Tibial nerve (tissue), 4 donors: ENCODE data around the gene GDPD5. TPM values are rescaled to one million over a fixed set of nuclear protein-coding genes. Genes with fewer than 3 reads are reported as not detected.
A peak's percentile ranks its signal among the peaks of the same experiment; 100 is the strongest.

ENCODE experiments used
- DNase-seq, 2 donors: peaks; one replicate each; pipeline ENCODE4 v3.0.0-alpha.2; 2019; ENCODE audit warnings: low spot score in 2 of 2
- H3K27ac ChIP-seq, 4 donors: fragments of 200-600 bp; sonication (generic) in 3 of 4; one replicate each; pipeline ENCODE4 v1.5.1; 2017 to 2019; ENCODE audit warnings: mild to moderate bottlenecking in 1 of 4
- H3K27me3 ChIP-seq, 2 donors: fragments of 200-600 bp; sonication (generic) in 1 of 2; one replicate each; pipeline versions ENCODE4 v1.5.1 to v1.6.0; 2017 to 2019
- H3K36me3 ChIP-seq, 3 donors: fragments of 200-600 bp; sonication (generic); one replicate each; pipeline ENCODE4 v1.5.1; 2018 to 2019
- H3K4me1 ChIP-seq, 4 donors: fragments of 200-600 bp; sonication (generic) in 3 of 4; one replicate each; pipeline ENCODE4 v1.5.1; 2017 to 2019
- H3K4me3 ChIP-seq, 4 donors: fragments of 200-600 bp; sonication (generic) in 3 of 4; one replicate each; pipeline ENCODE4 v1.5.1; 2017 to 2019; ENCODE audit warnings: mild to moderate bottlenecking in 1 of 4, moderate library complexity in 1 of 4
- H3K9me3 ChIP-seq, 4 donors: fragments of 200-600 bp; sonication (generic) in 3 of 4; one replicate each; pipeline ENCODE4 v1.5.1; 2017 to 2019
- EP300 ChIP-seq, 2 donors: sonication (generic); formaldehyde crosslinking; IDR thresholded peaks; one replicate each; pipeline ENCODE4 v1.6.1; 2017; ENCODE audit warnings: antibody characterized with exemption in 2 of 2, mild to moderate bottlenecking in 1 of 2
- POLR2A ChIP-seq, 2 donors: fragments of 450-650 bp; IDR thresholded peaks; one replicate each; pipeline ENCODE4 v1.6.1; 2017; ENCODE audit warnings: antibody characterized with exemption in 2 of 2, mild to moderate bottlenecking in 2 of 2, moderate library complexity in 2 of 2
- WGBS, 2 donors: methylation state at CpG; one replicate each; pipeline ENCODE4 v1.1.5; 2018; 5-methylcytosine and 5-hydroxymethylcytosine counted together
- total RNA-seq, 4 donors: library from RNA; depleted of rRNA; stranded (reverse); fragments of >200 nt; gene quantifications; one replicate each; pipeline ENCODE4 v1.1.0, GENCODE V29; 2016
- TF ChIP-seq, protein P1 (sequence below), 5 experiments: fragments of 200-600 bp in 3 of 5; fragments of 450-650 bp in 2 of 5; sonication (generic) in 3 of 5; IDR thresholded peaks; one replicate each; pipeline ENCODE4 v1.5.1; 2016 to 2019; ENCODE audit warnings: antibody characterized with exemption in 5 of 5, mild to moderate bottlenecking in 3 of 5, moderate library complexity in 2 of 5

The GDPD5 gene
- total RNA-seq, 4 donors from 2014 or later, result 92.2 to 122 (median 101) TPM

DNA sequence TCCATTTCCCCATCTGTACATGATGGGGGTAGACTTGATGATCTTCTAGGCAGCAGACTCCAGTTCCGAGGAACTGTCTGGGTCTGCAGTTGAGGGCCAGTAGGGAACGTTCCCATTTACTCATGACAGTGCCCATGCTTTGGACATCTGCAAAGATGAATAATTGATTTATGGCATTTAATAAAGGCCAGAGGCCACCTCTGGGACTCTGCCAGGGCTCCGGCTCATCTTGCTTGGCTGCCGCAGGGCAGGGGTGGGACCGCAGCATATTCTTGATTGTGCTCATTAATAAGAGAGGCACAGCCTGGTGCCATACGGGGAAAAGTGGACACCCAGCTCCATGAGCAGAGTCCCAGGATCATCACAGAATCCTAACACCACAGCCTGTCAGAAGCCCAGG, 64.6 kb downstream of the GDPD5 start:
- H3K4me3 ChIP-seq, result no peak overlapping the region
- H3K36me3 ChIP-seq, result peaks cover 0 to 16% (median 0%) of the 10 kb centered on the region in 3 donors
- H3K27ac ChIP-seq, result no peak overlapping the region
- DNase-seq, result no peak
- no peaks in the 10 kb centered on the region for H3K27me3 ChIP-seq
- WGBS, 2 donors, result 62 to 81% methylated on average over 6 of the region's 6 CpGs
- H3K4me1 ChIP-seq, result peaks cover 0 to 30% (median 0%) of the 10 kb centered on the region in 4 donors
- no peaks in the 10 kb centered on the region for H3K9me3 ChIP-seq
- TF ChIP-seq, protein P1, sequence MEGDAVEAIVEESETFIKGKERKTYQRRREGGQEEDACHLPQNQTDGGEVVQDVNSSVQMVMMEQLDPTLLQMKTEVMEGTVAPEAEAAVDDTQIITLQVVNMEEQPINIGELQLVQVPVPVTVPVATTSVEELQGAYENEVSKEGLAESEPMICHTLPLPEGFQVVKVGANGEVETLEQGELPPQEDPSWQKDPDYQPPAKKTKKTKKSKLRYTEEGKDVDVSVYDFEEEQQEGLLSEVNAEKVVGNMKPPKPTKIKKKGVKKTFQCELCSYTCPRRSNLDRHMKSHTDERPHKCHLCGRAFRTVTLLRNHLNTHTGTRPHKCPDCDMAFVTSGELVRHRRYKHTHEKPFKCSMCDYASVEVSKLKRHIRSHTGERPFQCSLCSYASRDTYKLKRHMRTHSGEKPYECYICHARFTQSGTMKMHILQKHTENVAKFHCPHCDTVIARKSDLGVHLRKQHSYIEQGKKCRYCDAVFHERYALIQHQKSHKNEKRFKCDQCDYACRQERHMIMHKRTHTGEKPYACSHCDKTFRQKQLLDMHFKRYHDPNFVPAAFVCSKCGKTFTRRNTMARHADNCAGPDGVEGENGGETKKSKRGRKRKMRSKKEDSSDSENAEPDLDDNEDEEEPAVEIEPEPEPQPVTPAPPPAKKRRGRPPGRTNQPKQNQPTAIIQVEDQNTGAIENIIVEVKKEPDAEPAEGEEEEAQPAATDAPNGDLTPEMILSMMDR (IDR thresholded peaks at IDR 0.05), result no peak
- TF ChIP-seq POLR2A (IDR thresholded peaks at IDR 0.05), result no peak
- TF ChIP-seq EP300 (IDR thresholded peaks at IDR 0.05), result no peak

DNA sequence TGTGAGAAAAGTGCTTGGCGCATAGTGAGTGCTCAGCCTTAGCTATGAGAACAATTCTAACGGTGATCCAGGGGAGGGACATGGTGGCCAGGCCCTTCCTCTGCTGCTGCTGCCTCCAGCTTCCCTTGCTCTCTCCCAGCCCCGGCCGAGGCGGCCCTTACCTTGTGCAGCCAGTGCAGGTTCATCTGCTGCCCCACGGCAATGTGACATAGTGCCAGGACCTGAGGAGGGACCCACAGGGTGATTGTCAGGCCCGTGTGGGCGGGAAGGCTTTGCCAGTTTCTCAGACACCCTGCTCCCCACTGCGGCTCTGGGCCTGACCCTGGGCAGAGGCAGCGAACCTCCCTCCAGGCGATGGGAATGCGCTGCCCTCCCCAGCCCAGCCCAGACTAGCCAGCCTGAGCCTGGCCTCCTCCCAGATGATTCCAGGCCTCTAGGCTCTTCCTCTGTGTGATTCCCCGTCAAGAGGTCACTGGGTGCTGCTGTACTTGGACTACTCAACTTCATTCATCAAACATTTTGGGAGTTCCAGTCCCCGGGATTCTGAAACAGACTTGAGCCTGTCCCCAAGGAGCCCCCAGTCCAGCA, 69.1 kb downstream of the GDPD5 start:
- Histone ChIP-seq H3K27ac (peak overlapping the region in 2 of 4 donors; percentile 39 to 48), H3K36me3 (peaks cover 0 to 7% (median 0%) of the 10 kb centered on the region in 3 donors), H3K4me3 (no peak overlapping the region), H3K9me3 (no peaks in the 10 kb centered on the region), H3K4me1 (peaks cover 0 to 48% (median 10%) of the 10 kb centered on the region in 4 donors), H3K27me3 (no peaks in the 10 kb centered on the region)
- 48 to 58% methylated on average over 10 to 14 of the region's 14 CpGs for WGBS, 2 donors
- no peak for DNase-seq
- TF ChIP-seq POLR2A (IDR thresholded peaks at IDR 0.05) (no peak), EP300 (IDR thresholded peaks at IDR 0.05) (no peak)
- TF ChIP-seq, protein P1 (IDR thresholded peaks at IDR 0.05), result no peak

DNA sequence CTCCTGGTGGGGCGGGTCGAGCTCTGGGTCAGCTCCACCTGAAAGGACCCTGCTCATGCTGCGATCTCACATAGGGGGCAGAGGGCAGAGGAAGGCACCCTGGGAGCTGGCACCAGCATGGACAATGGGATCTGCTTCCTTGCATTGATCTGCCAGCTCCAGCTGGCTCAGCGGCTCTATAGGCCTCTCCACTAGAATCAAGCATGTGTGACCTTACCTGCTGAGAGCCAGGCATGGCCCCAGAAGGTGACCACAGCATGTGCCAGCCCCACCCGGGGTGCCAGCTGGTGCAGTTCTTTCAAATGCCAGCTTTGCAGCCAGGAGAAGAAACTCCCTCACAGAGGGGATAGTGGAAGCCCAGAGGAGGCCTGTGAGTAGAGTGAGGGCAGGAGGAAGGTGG, 70.8 kb downstream of the GDPD5 start:
- Histone ChIP-seq H3K4me3 (no peak overlapping the region), H3K27me3 (no peaks in the 10 kb centered on the region), H3K9me3 (no peaks in the 10 kb centered on the region), H3K4me1 (peaks cover 0 to 40% (median 10%) of the 10 kb centered on the region in 4 donors), H3K27ac (peak overlapping the region in 2 of 4 donors; percentile 48 to 52), H3K36me3 (no peaks in the 10 kb centered on the region)
- TF ChIP-seq, protein P1 (IDR thresholded peaks at IDR 0.05), result no peak
- no peak for TF ChIP-seq EP300 (IDR thresholded peaks at IDR 0.05)
- TF ChIP-seq POLR2A (IDR thresholded peaks at IDR 0.05), result no peak
- 65 to 73% methylated on average over 5 of the region's 5 CpGs for WGBS, 2 donors
- no peak for DNase-seq

DNA sequence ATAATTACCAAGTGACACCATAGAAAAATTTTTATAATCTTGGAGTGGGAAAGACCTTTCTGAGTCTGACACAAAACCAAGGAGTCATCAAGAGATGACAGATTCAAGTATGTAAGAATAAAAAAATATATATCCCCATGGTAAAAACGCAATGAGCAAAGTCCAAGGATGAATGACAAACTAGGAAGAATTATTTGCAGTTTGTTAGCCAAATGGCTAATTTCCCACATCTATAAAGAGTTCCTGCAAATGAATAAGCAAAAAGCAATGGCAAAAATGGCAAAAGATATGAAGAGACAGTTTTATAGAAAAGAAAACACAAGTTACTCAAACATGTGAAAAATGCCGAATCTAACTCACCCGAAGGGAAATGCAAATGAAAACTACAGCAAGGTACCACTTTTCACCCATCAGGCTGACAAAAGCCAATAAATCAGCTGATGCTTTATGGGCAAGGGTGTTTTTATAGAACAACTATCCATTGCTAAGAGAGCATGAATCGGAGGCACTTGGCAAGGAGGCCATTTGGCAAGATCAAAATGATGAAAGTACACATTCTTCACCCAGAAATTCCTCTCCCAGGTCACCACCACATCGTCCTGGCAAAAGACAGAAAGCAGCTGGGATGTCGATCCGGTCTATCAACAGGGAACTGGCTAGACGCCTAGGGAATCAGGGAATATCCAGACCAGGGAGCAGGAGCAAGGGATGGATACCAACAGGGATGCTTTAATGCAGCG, 71.7 kb downstream of the GDPD5 start:
- WGBS, 2 donors, result 37 to 44% methylated on average over 9 of the region's 9 CpGs
- Histone ChIP-seq H3K9me3 (no peaks in the 10 kb centered on the region), H3K36me3 (peaks cover 0 to 5% (median 0%) of the 10 kb centered on the region in 3 donors), H3K4me1 (peaks cover 0 to 40% (median 10%) of the 10 kb centered on the region in 4 donors), H3K4me3 (no peak overlapping the region), H3K27me3 (no peaks in the 10 kb centered on the region), H3K27ac (peak overlapping the region in 2 of 4 donors; percentile 33 to 51)
- DNase-seq, result peak; percentile 35 to 66
- peak in 1 of 2 donors; percentile 73 for TF ChIP-seq EP300 (IDR thresholded peaks at IDR 0.05)
- no peak for TF ChIP-seq POLR2A (IDR thresholded peaks at IDR 0.05)

DNA sequence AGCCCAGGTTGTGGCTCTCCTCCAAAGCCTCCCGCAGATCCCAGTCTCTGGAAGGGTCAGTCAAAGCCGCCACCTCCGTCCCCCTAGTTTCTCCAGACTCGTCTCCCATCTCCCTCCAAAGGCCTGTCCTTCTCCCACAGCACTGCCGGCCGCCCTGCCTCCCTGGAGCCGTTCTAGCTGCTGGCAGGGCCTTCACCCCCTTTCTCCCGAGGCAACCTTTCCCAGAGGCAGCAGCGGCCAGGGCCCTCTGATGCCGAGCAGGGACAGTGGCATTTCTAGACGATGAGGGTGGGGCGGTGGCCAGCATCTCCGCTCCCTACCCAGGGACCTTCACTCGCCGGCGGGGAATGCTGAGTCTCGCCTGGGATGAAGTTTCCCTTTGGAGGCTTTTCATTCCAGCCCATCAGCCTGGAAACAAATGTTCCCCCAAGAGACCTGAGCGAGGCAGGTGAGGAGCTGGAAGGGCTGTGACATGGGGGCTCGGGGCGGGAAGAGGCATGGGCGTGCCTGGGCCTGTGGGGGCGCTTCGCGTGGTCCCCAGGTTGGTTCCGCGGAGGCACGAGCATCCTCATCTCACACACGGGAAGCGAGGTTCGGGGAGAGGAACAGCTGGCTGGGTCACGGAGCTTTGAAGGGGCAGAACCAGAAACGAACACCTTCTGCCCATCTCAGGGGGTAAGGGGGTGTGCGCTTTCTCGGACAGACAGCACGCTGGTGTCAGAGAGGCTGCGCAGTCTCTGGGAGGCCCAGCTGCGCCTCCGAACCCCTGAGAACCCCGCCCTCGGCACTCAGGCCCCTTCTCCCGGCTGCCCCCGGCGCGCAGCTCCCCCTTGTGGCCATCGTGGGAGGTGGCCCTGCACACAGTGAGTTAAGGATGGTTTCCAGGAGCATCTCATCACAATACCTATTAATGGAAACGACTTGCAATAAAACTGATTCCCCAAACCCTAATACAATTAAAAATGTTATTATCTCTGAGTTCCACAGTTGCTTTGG, 74.6 kb downstream of the GDPD5 start:
- H3K36me3 ChIP-seq, result peaks cover 0 to 15% (median 0%) of the 10 kb centered on the region in 3 donors
- peaks cover 0 to 29% (median 10%) of the 10 kb centered on the region in 4 donors for H3K4me1 ChIP-seq
- H3K4me3 ChIP-seq, result no peak overlapping the region
- TF ChIP-seq, protein P1 (IDR thresholded peaks at IDR 0.05), result peak in 3 of 5 experiments; percentile 14 to 37 (median 31)
- TF ChIP-seq EP300 (IDR thresholded peaks at IDR 0.05), result no peak
- no peaks in the 10 kb centered on the region for H3K27me3 ChIP-seq
- no peak for DNase-seq
- H3K27ac ChIP-seq, result no peak overlapping the region
- 68 to 77% methylated on average over 45 of the region's 46 CpGs for WGBS, 2 donors
- H3K9me3 ChIP-seq, result no peaks in the 10 kb centered on the region
